ENCODE data around the gene LPCAT1. TPM values are rescaled to one million over a fixed set of nuclear protein-coding genes. Genes with fewer than 3 reads are reported as not detected.

LPCAT1 gene
- total RNA-seq, 1 experiment from 2014 or later = 59.8 TPM

DNA sequence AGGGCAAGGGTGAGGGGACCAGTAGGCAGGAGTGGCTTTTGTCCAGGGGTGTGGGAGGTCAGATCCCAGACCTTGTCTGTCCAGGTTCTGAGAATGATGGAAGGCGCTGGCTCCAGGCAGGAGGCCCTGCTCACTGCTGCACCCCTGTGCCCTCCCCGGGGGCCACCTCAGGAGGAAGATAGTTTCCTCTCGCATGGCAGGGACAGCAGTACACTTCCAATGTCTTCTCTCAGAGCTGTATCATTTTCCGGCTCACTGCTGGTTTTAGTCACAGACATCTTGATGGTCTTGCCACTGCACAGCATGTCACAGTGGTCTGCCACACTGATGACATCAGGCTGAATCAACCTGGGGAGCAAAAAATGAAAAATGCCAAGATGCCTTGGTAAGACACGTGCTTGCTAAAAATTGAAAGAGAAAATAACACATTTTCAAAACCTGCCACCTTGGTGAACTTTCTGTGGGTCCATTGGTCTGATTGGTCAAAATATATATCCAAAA lies 75.2 kb downstream of the LPCAT1 start:
- ATAC-seq (no peak), DNase-seq (ENCODE audit: low read depth, low spot score) (no peak)
- TF ChIP-seq SIN3A (IDR thresholded peaks at IDR 0.05; ENCODE audit: borderline replicate concordance, insufficient read depth, low read depth, low read length) = no peak
- TF ChIP-seq, protein P1, sequence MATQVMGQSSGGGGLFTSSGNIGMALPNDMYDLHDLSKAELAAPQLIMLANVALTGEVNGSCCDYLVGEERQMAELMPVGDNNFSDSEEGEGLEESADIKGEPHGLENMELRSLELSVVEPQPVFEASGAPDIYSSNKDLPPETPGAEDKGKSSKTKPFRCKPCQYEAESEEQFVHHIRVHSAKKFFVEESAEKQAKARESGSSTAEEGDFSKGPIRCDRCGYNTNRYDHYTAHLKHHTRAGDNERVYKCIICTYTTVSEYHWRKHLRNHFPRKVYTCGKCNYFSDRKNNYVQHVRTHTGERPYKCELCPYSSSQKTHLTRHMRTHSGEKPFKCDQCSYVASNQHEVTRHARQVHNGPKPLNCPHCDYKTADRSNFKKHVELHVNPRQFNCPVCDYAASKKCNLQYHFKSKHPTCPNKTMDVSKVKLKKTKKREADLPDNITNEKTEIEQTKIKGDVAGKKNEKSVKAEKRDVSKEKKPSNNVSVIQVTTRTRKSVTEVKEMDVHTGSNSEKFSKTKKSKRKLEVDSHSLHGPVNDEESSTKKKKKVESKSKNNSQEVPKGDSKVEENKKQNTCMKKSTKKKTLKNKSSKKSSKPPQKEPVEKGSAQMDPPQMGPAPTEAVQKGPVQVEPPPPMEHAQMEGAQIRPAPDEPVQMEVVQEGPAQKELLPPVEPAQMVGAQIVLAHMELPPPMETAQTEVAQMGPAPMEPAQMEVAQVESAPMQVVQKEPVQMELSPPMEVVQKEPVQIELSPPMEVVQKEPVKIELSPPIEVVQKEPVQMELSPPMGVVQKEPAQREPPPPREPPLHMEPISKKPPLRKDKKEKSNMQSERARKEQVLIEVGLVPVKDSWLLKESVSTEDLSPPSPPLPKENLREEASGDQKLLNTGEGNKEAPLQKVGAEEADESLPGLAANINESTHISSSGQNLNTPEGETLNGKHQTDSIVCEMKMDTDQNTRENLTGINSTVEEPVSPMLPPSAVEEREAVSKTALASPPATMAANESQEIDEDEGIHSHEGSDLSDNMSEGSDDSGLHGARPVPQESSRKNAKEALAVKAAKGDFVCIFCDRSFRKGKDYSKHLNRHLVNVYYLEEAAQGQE (IDR thresholded peaks at IDR 0.05; ENCODE audit: insufficient read depth in 1 of 2, low read depth in 2 of 2, low read length in 1 of 2) = no peak
- no peak for TF ChIP-seq POLR2AphosphoS5 (IDR thresholded peaks at IDR 0.05; ENCODE audit: low read depth, low read length)
- TF ChIP-seq, protein P2, sequence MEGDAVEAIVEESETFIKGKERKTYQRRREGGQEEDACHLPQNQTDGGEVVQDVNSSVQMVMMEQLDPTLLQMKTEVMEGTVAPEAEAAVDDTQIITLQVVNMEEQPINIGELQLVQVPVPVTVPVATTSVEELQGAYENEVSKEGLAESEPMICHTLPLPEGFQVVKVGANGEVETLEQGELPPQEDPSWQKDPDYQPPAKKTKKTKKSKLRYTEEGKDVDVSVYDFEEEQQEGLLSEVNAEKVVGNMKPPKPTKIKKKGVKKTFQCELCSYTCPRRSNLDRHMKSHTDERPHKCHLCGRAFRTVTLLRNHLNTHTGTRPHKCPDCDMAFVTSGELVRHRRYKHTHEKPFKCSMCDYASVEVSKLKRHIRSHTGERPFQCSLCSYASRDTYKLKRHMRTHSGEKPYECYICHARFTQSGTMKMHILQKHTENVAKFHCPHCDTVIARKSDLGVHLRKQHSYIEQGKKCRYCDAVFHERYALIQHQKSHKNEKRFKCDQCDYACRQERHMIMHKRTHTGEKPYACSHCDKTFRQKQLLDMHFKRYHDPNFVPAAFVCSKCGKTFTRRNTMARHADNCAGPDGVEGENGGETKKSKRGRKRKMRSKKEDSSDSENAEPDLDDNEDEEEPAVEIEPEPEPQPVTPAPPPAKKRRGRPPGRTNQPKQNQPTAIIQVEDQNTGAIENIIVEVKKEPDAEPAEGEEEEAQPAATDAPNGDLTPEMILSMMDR (IDR thresholded peaks at IDR 0.05) = no peak
- no peak for TF ChIP-seq TCF7L2 (IDR thresholded peaks at IDR 0.05; ENCODE audit: low read depth, low read length)
- Histone ChIP-seq H3K4me3 (ENCODE audit: low read depth in 2 of 2, low read length in 2 of 2) (no peak overlapping the region), H3K27ac (ENCODE audit: low read length) (no peak overlapping the region), H3K36me3 (ENCODE audit: control insufficient read depth, insufficient read depth, low read length) (no peaks in the 10 kb centered on the region), H3K4me1 (ENCODE audit: control insufficient read depth, insufficient read depth, low read length) (no peaks in the 10 kb centered on the region), H3K27me3 (ENCODE audit: control insufficient read depth, insufficient read depth, low read length) (peaks cover 3% of the 10 kb centered on the region), H3K9me3 (ENCODE audit: control insufficient read depth, insufficient read depth, low read depth, low read length) (peaks cover 5% of the 10 kb centered on the region; the same call in 1 of the 2 replicates)
- no TSS peak for BruUV-seq (replicated peaks)
- CTCF ChIA-PET = no interaction called here
- POLR2A ChIA-PET = no interaction called here
- in situ Hi-C loops (cut with HindIII; ENCODE audit: low pct_unique_long_range_greater_than_20kb, low sequenced_read_pairs) = no loop called here
- intact Hi-C loops (cut with micrococcal nuclease; ENCODE audit: unreplicated experiment) = no loop called here

DNA sequence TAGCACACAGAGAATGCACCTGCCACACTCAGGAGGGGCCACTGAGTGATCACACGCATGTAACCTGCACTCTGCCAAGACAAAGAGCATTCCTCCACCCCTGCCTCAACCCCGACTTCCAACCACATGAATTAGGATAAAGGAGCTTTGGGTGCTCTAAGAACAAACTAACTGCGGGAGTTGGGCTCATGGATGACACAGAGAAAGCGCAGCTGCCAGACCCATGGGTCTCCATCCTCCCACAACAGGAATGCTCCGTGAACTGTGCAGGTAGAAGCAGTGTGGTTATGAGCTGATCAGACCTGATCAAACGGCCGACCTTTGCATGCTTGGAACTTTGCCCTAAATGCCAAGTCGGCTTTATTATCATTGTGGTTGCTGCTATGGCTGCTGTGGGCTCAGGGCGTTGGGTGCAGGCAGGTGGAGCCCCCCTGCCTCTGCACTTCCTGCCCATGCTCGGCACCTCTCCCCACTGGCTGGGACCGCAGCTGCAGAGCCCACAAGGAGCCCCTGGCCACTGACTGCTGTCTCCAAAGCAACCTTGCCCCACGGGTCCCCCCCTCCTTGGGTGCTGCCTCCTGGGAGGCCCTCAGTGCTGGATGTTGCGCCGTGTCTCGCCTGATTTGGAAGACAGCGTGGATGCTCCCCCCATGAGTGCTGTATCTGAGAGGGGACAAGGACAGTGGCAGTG lies 75.9 kb downstream of the LPCAT1 start:
- Histone ChIP-seq H3K36me3 (ENCODE audit: control insufficient read depth, insufficient read depth, low read length) (no peaks in the 10 kb centered on the region), H3K27me3 (ENCODE audit: control insufficient read depth, insufficient read depth, low read length) (peaks cover 5% of the 10 kb centered on the region), H3K4me3 (ENCODE audit: low read depth in 2 of 2, low read length in 2 of 2) (no peak overlapping the region), H3K27ac (ENCODE audit: low read length) (no peak overlapping the region), H3K4me1 (ENCODE audit: control insufficient read depth, insufficient read depth, low read length) (no peaks in the 10 kb centered on the region), H3K9me3 (ENCODE audit: control insufficient read depth, insufficient read depth, low read depth, low read length) (no peaks in the 10 kb centered on the region)
- no peak for DNase-seq (ENCODE audit: low read depth, low spot score)
- TF ChIP-seq, protein P1 (IDR thresholded peaks at IDR 0.05; ENCODE audit: insufficient read depth in 1 of 2, low read depth in 2 of 2, low read length in 1 of 2) = no peak
- TF ChIP-seq, protein P2 (IDR thresholded peaks at IDR 0.05) = no peak
- TF ChIP-seq SIN3A (IDR thresholded peaks at IDR 0.05; ENCODE audit: borderline replicate concordance, insufficient read depth, low read depth, low read length) (no peak), TCF7L2 (IDR thresholded peaks at IDR 0.05; ENCODE audit: low read depth, low read length) (no peak), POLR2AphosphoS5 (IDR thresholded peaks at IDR 0.05; ENCODE audit: low read depth, low read length) (no peak)
- in situ Hi-C loops (cut with HindIII; ENCODE audit: low pct_unique_long_range_greater_than_20kb, low sequenced_read_pairs) (no loop called here), intact Hi-C loops (cut with micrococcal nuclease; ENCODE audit: unreplicated experiment) (no loop called here)
- BruUV-seq (replicated peaks) = no TSS peak
- ChIA-PET CTCF (no interaction called here), POLR2A (interaction anchor here (0.7 kb wide), 1 partner anchor 99 kb away, joined by 3 read pairs; no protein-coding TSS in a partner anchor)
- ATAC-seq = no peak

Data from Panc1 (cell line).